Caco-2 (cell line): ENCODE measurements around the gene MAD1L1. TPM values are rescaled to one million over a fixed set of nuclear protein-coding genes. Genes with fewer than 3 reads are reported as not detected.

Experiments used
- BruUV-seq: library from RNA; stranded (reverse); fragments of 400-500 nt; replicated peaks from 2 replicates; lab custom pipeline; 2021; lab: Mats Ljungman, UMichigan
- CTCF ChIA-PET: fragments of 300-600 bp; sonication (Branson Sonifier 250); formaldehyde crosslinking; loops from one replicate; lab custom pipeline; 2022; ENCODE audit warnings: antibody characterized with exemption; lab: Charles Lee
- POLR2A ChIA-PET: fragments of 300-600 bp; sonication (Branson Sonifier 250); formaldehyde crosslinking; loops from one replicate; lab custom pipeline; 2022; ENCODE audit warnings: antibody characterized with exemption; lab: Charles Lee
- DNase-seq, 2 experiments: peaks; one replicate each; pipeline versions ENCODE4 v3.0.0 to v3.0.0-alpha.2; 2020 to 2022
- H3K27me3 ChIP-seq: replicated peaks from 2 replicates; pipeline ENCODE4 v1.6.0; 2011; ENCODE audit warnings: low read length; ENCODE audit not compliant: control insufficient read depth, insufficient read depth
- H3K36me3 ChIP-seq: 2 replicates; pipeline ENCODE4 v1.5.1; 2011; ENCODE audit warnings: low read length; ENCODE audit not compliant: control insufficient read depth, insufficient read depth
- H3K4me1 ChIP-seq: fragments of 250-450 bp; sonication (Bioruptor Pico); 2 replicates; pipeline ENCODE4 v1.5.1; 2020; ENCODE audit warnings: mild to moderate bottlenecking
- H3K4me3 ChIP-seq: 2 replicates; pipeline ENCODE4 v1.5.1; 2011; ENCODE audit warnings: low read depth, mild to moderate bottlenecking, control low read depth, low read length
- H3K9me3 ChIP-seq: fragments of 250-450 bp; sonication (Bioruptor Pico); 2 replicates; pipeline ENCODE4 v1.5.1; 2020; ENCODE audit warnings: mild to moderate bottlenecking, moderate library complexity
- H3K27ac Mint-ChIP-seq: one replicate; pipeline ENCODE4 v1.8.0; 2022; ENCODE audit warnings: mixed read lengths; ENCODE audit not compliant: unreplicated experiment
- H3K27me3 Mint-ChIP-seq: one replicate; pipeline ENCODE4 v1.8.0; 2022; ENCODE audit warnings: mixed read lengths; ENCODE audit not compliant: insufficient read depth, unreplicated experiment
- H3K36me3 Mint-ChIP-seq: one replicate; pipeline ENCODE4 v1.8.0; 2022; ENCODE audit warnings: mild to moderate bottlenecking, mixed read lengths; ENCODE audit not compliant: insufficient read depth, unreplicated experiment
- H3K4me1 Mint-ChIP-seq: one replicate; pipeline ENCODE4 v1.8.0; 2022; ENCODE audit warnings: low read depth, mixed read lengths; ENCODE audit not compliant: unreplicated experiment
- H3K4me3 Mint-ChIP-seq: one replicate; pipeline ENCODE4 v1.8.0; 2022; ENCODE audit warnings: mild to moderate bottlenecking, moderate library complexity, mixed read lengths; ENCODE audit not compliant: unreplicated experiment
- H3K9me3 Mint-ChIP-seq: one replicate; pipeline ENCODE4 v1.8.0; 2022; ENCODE audit warnings: mixed read lengths; ENCODE audit not compliant: unreplicated experiment
- CTCF ChIP-seq, 2 experiments: fragments of 200-600 bp in 1 of 2; IDR thresholded peaks; 1 replicate in 1 of 2; 2 replicates in 1 of 2; pipeline versions ENCODE4 v1.5.1 to v1.8.0; 2011 to 2022; ENCODE audit warnings: antibody characterized with exemption in 1 of 2, control low read depth in 1 of 2, inconsistent platforms in 1 of 2, low read depth in 1 of 2, low read length in 1 of 2, mild to moderate bottlenecking in 1 of 2, moderate library complexity in 1 of 2; ENCODE audit not compliant: insufficient read depth in 1 of 2, severe bottlenecking in 1 of 2, unreplicated experiment in 1 of 2
- intact Hi-C: fragments of 100-400 bp; cut with micrococcal nuclease; formaldehyde crosslinking; loops from one replicate; pipeline ENCODE4 v1.10.0; 2022; ENCODE audit not compliant: unreplicated experiment
- total RNA-seq: library from RNA; stranded (reverse); gene quantifications from 2 replicates; pipeline ENCODE4 v1.2.3, GENCODE V29; 2022

Gene MAD1L1
- total RNA-seq, 1 experiment from 2014 or later = 58.6 TPM

GRCh38 chr7:1894906-1895663 is 337.7 kb downstream of the MAD1L1 start:
- no peak for DNase-seq
- Mint-ChIP-seq H3K4me3 (no peak overlapping the region), H3K36me3 (peaks cover 14% of the 10 kb centered on the region), H3K9me3 (no peaks in the 10 kb centered on the region), H3K27ac (no peak overlapping the region), H3K4me1 (no peaks in the 10 kb centered on the region), H3K27me3 (no peaks in the 10 kb centered on the region)
- Histone ChIP-seq H3K27me3 (no peaks in the 10 kb centered on the region), H3K4me3 (no peak overlapping the region), H3K9me3 (no peaks in the 10 kb centered on the region), H3K36me3 (no peaks in the 10 kb centered on the region), H3K4me1 (no peaks in the 10 kb centered on the region)
- CTCF ChIA-PET = no interaction called here
- no TSS peak for BruUV-seq
- intact Hi-C loops = no loop called here
- POLR2A ChIA-PET = no interaction called here
- TF ChIP-seq CTCF (IDR thresholded peaks at IDR 0.05; ENCODE audit: insufficient read depth in 1 of 2, low read depth in 1 of 2, low read length in 1 of 2, severe bottlenecking in 1 of 2, unreplicated experiment in 1 of 2) = no peak

GRCh38 chr7:1894313-1894900 is 338.3 kb downstream of the MAD1L1 start:
- Histone ChIP-seq H3K4me3 (no peak overlapping the region), H3K4me1 (no peaks in the 10 kb centered on the region), H3K9me3 (no peaks in the 10 kb centered on the region), H3K27me3 (no peaks in the 10 kb centered on the region), H3K36me3 (no peaks in the 10 kb centered on the region)
- H3K36me3 Mint-ChIP-seq = peaks cover 14% of the 10 kb centered on the region
- TF ChIP-seq CTCF (IDR thresholded peaks at IDR 0.05; ENCODE audit: insufficient read depth in 1 of 2, low read depth in 1 of 2, low read length in 1 of 2, severe bottlenecking in 1 of 2, unreplicated experiment in 1 of 2) = no peak
- intact Hi-C loops = no loop called here
- no TSS peak for BruUV-seq
- no peaks in the 10 kb centered on the region for H3K4me1 Mint-ChIP-seq
- CTCF ChIA-PET = no interaction called here
- H3K27me3 Mint-ChIP-seq = no peaks in the 10 kb centered on the region
- POLR2A ChIA-PET = no interaction called here
- no peak overlapping the region for H3K27ac Mint-ChIP-seq
- H3K9me3 Mint-ChIP-seq = no peaks in the 10 kb centered on the region
- DNase-seq = no peak
- no peak overlapping the region for H3K4me3 Mint-ChIP-seq

GRCh38 chr7:1893451-1893850 is 339.3 kb downstream of the MAD1L1 start:
- Histone ChIP-seq H3K36me3 (no peaks in the 10 kb centered on the region), H3K9me3 (peaks cover 5% of the 10 kb centered on the region), H3K4me3 (no peak overlapping the region), H3K4me1 (no peaks in the 10 kb centered on the region), H3K27me3 (no peaks in the 10 kb centered on the region)
- no peak for DNase-seq
- no peak for TF ChIP-seq CTCF (IDR thresholded peaks at IDR 0.05; ENCODE audit: insufficient read depth in 1 of 2, low read depth in 1 of 2, low read length in 1 of 2, severe bottlenecking in 1 of 2, unreplicated experiment in 1 of 2)
- no peak overlapping the region for H3K4me3 Mint-ChIP-seq
- ChIA-PET CTCF (no interaction called here), POLR2A (no interaction called here)
- BruUV-seq = no TSS peak
- no peaks in the 10 kb centered on the region for H3K4me1 Mint-ChIP-seq
- H3K27ac Mint-ChIP-seq = no peak overlapping the region
- peaks cover 19% of the 10 kb centered on the region for H3K36me3 Mint-ChIP-seq
- no peaks in the 10 kb centered on the region for H3K27me3 Mint-ChIP-seq
- no peaks in the 10 kb centered on the region for H3K9me3 Mint-ChIP-seq
- intact Hi-C loops = no loop called here
